Neural progenitor cell (in vitro differentiated cells): ENCODE data around the gene NCKAP5.

Source experiments
- CTCF ChIP-seq: fragments of 200-600 bp; sonication (generic); IDR thresholded peaks from 2 replicates; pipeline ENCODE4 v1.5.1; 2017; ENCODE audit warnings: antibody characterized with exemption, mild to moderate bottlenecking
- EZH2 ChIP-seq: fragments of 200-600 bp; sonication (generic); IDR thresholded peaks from 2 replicates; pipeline ENCODE4 v1.6.1; 2017; ENCODE audit warnings: antibody characterized with exemption, mild to moderate bottlenecking, moderate library complexity
- EZH2phosphoT487 ChIP-seq: fragments of 200-600 bp; sonication (generic); IDR thresholded peaks from 2 replicates; pipeline ENCODE4 v1.6.1; 2017; ENCODE audit warnings: antibody characterized with exemption

- no peak for TF ChIP-seq CTCF
- TF ChIP-seq EZH2phosphoT487, result no peak
- TF ChIP-seq EZH2, result no peak
Observed at GRCh38 chr2:132929786-132930185, 638.5 kb downstream of the NCKAP5 start.
